Left lung (tissue), 10 donors: Measurements from ENCODE around the gene ADD2. TPM values are rescaled to one million over a fixed set of nuclear protein-coding genes. Genes with fewer than 3 reads are reported as not detected.
A peak's percentile ranks its signal among the peaks of the same experiment; 100 is the strongest.

ENCODE experiments used
- ATAC-seq: fragments of 200-7000 bp; cut with Tn5 transposase; one replicate; pipeline ENCODE4 v1.9.1; 2020; ENCODE audit warnings: moderate library complexity
- DNase-seq, 4 donors: peaks; one replicate each; pipeline ENCODE4 v3.0.0-alpha.2; 2013 to 2020
- H3K27ac ChIP-seq, 2 donors: fragments of 200-600 bp; sonication (generic) in 1 of 2; one replicate each; pipeline versions ENCODE4 v1.5.0 to v1.8.0; 2020 to 2021
- H3K27me3 ChIP-seq, 2 donors: fragments of 200-600 bp; sonication (generic) in 1 of 2; one replicate each; pipeline versions ENCODE4 v1.5.0 to v1.8.0; 2020 to 2021
- H3K36me3 ChIP-seq, 2 donors: fragments of 200-600 bp; sonication (generic) in 1 of 2; one replicate each; pipeline versions ENCODE4 v1.5.0 to v1.8.0; 2020 to 2021
- H3K4me1 ChIP-seq, 2 donors: fragments of 200-600 bp; one replicate each; pipeline ENCODE4 v1.8.0; 2021
- H3K4me3 ChIP-seq, 2 donors: fragments of 200-600 bp; sonication (generic) in 1 of 2; one replicate each; pipeline versions ENCODE4 v1.5.0 to v1.8.0; 2020 to 2021; ENCODE audit warnings: mild to moderate bottlenecking in 1 of 2
- H3K9me3 ChIP-seq, 2 donors: fragments of 200-600 bp; sonication (generic) in 1 of 2; one replicate each; pipeline versions ENCODE4 v1.5.0 to v1.8.0; 2020 to 2021
- intact Hi-C, 2 donors: fragments of 100-400 bp; cut with DNase I; formaldehyde crosslinking; loops; one replicate each; pipeline versions ENCODE4 v1.11.2 to v1.14.2; 2022
- polyA plus RNA-seq, 6 donors: library from polyadenylated mRNA; unstranded; fragments of 120-200 nt; gene quantifications; one replicate each; pipeline ENCODE4 v1.2.1, GENCODE V29; 2013; ENCODE audit not compliant: insufficient read length in 6 of 6
- total RNA-seq, 2 donors: library from RNA; stranded (reverse); fragmentation: NEBNext Ultra II Directional; extraction: Animal tissue kit (Norgen Biotek cat#: 25700); gene quantifications; one replicate each; pipeline ENCODE4 v1.2.1, GENCODE V29; 2021
- TF ChIP-seq, protein P1 (sequence below), 2 donors: fragments of 200-600 bp; sonication (generic) in 1 of 2; IDR thresholded peaks; one replicate each; pipeline versions ENCODE4 v1.5.0 to v1.8.0; 2021; ENCODE audit warnings: antibody characterized with exemption in 2 of 2
- donor health status: DM: no; HTN: yes; CAD: no.
- donor health status: DM: no; HTN: no; CAD: no.

ADD2 gene
- total and polyA plus RNA-seq, 8 donors = 0.92 to 12.2 (median 6.5) TPM

DNA sequence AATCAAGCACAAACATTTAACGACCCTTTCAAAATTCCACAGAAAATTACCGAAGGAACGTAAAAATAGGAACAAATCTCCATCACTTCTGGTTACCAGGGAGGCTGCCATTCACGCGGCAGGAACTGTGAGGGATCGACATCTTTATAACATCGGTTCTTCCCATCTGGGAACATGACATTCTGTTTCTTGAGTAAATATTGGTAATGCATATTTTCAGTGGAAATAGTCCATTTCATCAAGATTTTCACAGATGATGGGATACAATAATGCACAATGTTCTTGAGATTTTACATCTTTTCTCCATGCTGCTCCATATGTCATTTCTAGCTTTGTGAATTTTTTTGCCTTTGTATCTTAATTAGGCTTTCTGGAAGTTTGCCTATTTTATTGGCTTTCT is 10.0 kb downstream of the ADD2 start:
- H3K36me3 ChIP-seq = no peaks in the 10 kb centered on the region
- DNase-seq (no peak), ATAC-seq (no peak)
- no peaks in the 10 kb centered on the region for H3K9me3 ChIP-seq
- TF ChIP-seq, protein P1, sequence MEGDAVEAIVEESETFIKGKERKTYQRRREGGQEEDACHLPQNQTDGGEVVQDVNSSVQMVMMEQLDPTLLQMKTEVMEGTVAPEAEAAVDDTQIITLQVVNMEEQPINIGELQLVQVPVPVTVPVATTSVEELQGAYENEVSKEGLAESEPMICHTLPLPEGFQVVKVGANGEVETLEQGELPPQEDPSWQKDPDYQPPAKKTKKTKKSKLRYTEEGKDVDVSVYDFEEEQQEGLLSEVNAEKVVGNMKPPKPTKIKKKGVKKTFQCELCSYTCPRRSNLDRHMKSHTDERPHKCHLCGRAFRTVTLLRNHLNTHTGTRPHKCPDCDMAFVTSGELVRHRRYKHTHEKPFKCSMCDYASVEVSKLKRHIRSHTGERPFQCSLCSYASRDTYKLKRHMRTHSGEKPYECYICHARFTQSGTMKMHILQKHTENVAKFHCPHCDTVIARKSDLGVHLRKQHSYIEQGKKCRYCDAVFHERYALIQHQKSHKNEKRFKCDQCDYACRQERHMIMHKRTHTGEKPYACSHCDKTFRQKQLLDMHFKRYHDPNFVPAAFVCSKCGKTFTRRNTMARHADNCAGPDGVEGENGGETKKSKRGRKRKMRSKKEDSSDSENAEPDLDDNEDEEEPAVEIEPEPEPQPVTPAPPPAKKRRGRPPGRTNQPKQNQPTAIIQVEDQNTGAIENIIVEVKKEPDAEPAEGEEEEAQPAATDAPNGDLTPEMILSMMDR (IDR thresholded peaks at IDR 0.05) = no peak
- H3K27me3 ChIP-seq = peaks cover 0 to 68% of the 10 kb centered on the region in 2 donors
- intact Hi-C loops = no loop called here
- no peak overlapping the region for H3K4me3 ChIP-seq
- no peak overlapping the region for H3K27ac ChIP-seq
- no peaks in the 10 kb centered on the region for H3K4me1 ChIP-seq

DNA sequence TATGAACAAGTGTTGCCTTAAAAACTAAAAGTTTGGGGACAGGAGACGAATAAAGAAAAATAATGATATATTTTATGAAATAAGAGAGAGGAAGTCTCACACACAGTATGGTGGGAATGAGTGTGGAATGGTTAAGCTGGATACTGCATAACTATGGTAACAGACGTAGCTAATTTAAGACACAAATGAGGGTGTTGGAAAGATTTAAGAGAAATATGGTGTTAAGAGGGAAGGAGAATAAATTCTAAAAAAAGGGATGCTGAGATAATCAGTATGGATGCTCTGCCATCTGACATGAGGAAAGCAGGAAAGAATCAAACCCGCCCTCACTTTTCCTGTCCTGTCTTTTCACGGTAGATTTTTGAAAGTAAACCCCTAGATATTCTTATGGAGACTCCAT is 10.6 kb downstream of the ADD2 start:
- no peak overlapping the region for H3K4me3 ChIP-seq
- no peak for ATAC-seq
- no peaks in the 10 kb centered on the region for H3K9me3 ChIP-seq
- no peaks in the 10 kb centered on the region for H3K36me3 ChIP-seq
- H3K27ac ChIP-seq = no peak overlapping the region
- intact Hi-C loops = no loop called here
- DNase-seq = no peak
- no peaks in the 10 kb centered on the region for H3K4me1 ChIP-seq
- H3K27me3 ChIP-seq = peaks cover 0 to 62% of the 10 kb centered on the region in 2 donors
- TF ChIP-seq, protein P1 (IDR thresholded peaks at IDR 0.05) = no peak

DNA sequence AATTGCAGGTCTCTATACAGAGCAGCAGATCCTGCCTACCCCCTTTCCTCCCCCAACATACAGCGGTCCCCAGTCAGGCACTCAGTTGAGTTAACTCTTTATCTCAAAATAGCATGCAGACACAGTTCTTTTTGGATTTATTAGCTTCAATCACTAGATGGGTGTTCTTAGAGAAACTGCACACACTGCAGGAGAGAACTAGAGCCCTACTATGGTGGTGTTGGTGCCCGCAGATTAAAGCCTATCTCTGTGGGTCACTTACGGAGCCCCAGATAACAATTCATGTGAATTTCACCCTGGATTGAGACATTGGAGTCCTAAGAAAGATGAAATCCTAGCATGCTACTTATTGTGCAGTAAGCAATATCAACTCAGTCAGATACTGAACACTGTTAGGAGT is 11.9 kb downstream of the ADD2 start:
- Histone ChIP-seq H3K36me3 (no peaks in the 10 kb centered on the region), H3K9me3 (no peaks in the 10 kb centered on the region), H3K4me3 (no peak overlapping the region), H3K27me3 (peaks cover 0 to 62% of the 10 kb centered on the region in 2 donors), H3K4me1 (no peaks in the 10 kb centered on the region), H3K27ac (no peak overlapping the region)
- DNase-seq (no peak), ATAC-seq (no peak)
- TF ChIP-seq, protein P1 (IDR thresholded peaks at IDR 0.05) = no peak
- intact Hi-C loops = no loop called here

DNA sequence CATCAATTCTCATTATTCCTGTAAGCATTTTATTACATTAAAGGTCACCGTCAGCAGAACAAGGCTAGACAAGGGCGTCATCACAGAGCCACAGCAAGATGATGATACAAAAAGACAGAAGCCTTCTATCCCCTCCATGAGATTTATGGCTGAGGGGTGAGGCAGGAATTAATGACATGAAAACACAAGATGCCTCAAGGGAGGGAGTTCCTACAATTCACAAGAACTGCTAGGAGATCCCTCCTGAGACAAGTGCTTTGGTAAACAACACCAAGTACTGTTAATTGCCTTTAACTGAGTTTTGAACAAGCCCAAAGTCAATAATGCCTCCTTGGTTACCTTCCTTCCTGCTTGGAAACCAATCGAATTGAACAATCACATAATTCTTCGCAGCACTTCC is 14.1 kb downstream of the ADD2 start:
- ATAC-seq = peak; percentile 70

DNA sequence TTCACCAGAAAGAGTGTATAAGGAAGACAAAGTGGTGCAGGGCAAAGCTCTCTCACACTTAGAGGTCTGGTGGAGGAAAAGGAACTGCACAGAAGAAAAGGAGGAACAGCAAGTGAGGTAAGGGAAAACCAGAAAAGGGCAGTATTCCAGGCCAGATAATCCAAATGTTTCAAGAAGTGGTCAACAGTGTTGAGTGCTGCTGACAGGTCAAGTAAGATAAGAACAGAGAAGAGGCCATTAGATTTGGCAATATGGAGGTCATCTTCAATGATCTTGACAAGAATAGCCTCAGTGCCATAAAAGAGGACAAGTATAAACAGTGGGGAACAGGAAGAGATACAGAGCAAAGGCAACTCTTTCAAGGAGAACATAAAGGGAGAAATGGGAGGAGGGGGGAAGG is 15.0 kb downstream of the ADD2 start:
- Histone ChIP-seq H3K9me3 (no peaks in the 10 kb centered on the region), H3K4me3 (no peak overlapping the region), H3K4me1 (no peaks in the 10 kb centered on the region), H3K27me3 (peaks cover 0 to 77% of the 10 kb centered on the region in 2 donors), H3K27ac (no peak overlapping the region), H3K36me3 (no peaks in the 10 kb centered on the region)
- DNase-seq = no peak
- TF ChIP-seq, protein P1 (IDR thresholded peaks at IDR 0.05) = no peak
- intact Hi-C loops = no loop called here
- no peak for ATAC-seq

More for the DNA sequence above, 14.1 kb downstream of the ADD2 start:
- H3K27me3 ChIP-seq = peaks cover 0 to 77% of the 10 kb centered on the region in 2 donors
- no peak for DNase-seq
- no peaks in the 10 kb centered on the region for H3K36me3 ChIP-seq
- no peaks in the 10 kb centered on the region for H3K4me1 ChIP-seq
- no peaks in the 10 kb centered on the region for H3K9me3 ChIP-seq
- intact Hi-C loops = no loop called here
- no peak overlapping the region for H3K27ac ChIP-seq
- TF ChIP-seq, protein P1 (IDR thresholded peaks at IDR 0.05) = no peak
- H3K4me3 ChIP-seq = no peak overlapping the region
